ENCODE results near the gene TMEM179. TPM values are rescaled to one million over a fixed set of nuclear protein-coding genes. Genes with fewer than 3 reads are reported as not detected.

The TMEM179 gene
- total and polyA plus RNA-seq, 4 donors, result 0.08 to 0.12 (median 0.10) TPM; not detected in 1

DNA sequence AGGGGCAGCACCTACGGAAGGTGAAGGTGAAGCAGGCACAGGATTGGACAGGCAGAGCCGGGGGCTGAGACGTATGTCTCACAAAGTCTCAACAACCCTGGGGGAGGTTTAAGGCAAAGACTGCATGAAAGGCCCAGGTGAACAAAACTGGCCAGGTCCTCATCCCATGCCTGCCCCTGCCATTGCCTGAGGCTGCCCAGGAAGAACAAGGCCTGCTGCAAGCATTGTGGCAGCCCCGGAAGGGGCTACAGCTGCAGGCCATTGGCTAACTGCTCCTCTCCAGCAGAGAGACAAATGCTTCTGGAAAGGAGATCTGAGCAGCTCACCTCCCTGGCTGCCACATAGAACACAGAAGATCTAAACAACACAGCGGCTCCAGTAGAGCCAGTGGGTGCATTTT is 20.4 kb upstream of the TMEM179 start:
- WGBS, 2 donors, result 50 to 51% methylated on average over 5 of the region's 5 CpGs
- H3K9me3 ChIP-seq (ENCODE audit: control insufficient read depth in 4 of 4, insufficient read depth in 3 of 4, low read length in 3 of 4), result peaks cover 0 to 18% (median 1%) of the 10 kb centered on the region in 4 donors
- ATAC-seq (ENCODE audit: insufficient read depth, low FRiP score), result no peak

DNA sequence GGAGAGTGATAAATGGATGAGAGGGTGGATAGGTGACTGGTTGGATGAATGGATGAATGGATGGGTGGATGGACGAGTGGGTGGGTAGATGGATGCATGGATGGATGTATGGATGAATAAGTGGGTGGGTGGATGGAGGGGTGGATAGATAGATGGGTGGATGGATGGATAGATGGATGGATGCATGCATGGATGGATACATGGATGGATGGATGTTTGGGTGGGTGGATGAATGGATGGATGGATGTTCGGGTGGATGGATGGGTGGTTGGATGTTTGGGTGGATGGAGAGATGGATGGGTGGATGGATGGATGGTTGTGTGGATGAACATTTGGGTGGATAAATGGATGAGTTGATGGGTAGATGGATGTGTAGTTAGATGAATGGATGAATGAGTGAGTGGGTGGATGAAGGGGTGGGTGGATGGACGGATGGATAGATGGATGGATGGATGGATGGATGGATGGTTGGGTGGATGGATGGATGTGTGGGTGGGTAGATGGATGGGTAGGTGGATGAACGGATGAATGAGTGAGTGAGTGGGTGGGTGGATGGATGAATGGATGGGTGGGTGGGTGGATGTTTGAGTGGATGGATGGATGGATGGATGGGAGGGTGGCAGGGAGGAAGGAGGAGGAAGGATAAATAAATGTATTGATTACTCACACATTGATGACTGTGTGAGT is 9.7 kb upstream of the TMEM179 start:
- Histone ChIP-seq H3K9me3 (ENCODE audit: control insufficient read depth in 4 of 4, insufficient read depth in 3 of 4, low read length in 3 of 4) (peaks cover 0 to 6% (median 0%) of the 10 kb centered on the region in 4 donors), H3K27ac (ENCODE audit: low read depth in 1 of 2, low read length in 1 of 2) (no peak overlapping the region), H3K27me3 (ENCODE audit: control insufficient read depth in 3 of 3, insufficient read depth in 3 of 3, low read length in 2 of 3) (peaks cover 0 to 6% (median 0%) of the 10 kb centered on the region in 3 donors), H3K4me1 (ENCODE audit: control insufficient read depth in 5 of 5, insufficient read depth in 5 of 5, low read length in 5 of 5) (no peaks in the 10 kb centered on the region), H3K4me3 (no peak overlapping the region), H3K9ac (ENCODE audit: insufficient read depth in 1 of 2, low read length in 2 of 2) (no peak overlapping the region), H3K36me3 (ENCODE audit: control insufficient read depth in 4 of 4, insufficient read depth in 4 of 4, low read length in 4 of 4) (no peaks in the 10 kb centered on the region)
- DNase-seq, result no peak
- TF ChIP-seq, protein P1, sequence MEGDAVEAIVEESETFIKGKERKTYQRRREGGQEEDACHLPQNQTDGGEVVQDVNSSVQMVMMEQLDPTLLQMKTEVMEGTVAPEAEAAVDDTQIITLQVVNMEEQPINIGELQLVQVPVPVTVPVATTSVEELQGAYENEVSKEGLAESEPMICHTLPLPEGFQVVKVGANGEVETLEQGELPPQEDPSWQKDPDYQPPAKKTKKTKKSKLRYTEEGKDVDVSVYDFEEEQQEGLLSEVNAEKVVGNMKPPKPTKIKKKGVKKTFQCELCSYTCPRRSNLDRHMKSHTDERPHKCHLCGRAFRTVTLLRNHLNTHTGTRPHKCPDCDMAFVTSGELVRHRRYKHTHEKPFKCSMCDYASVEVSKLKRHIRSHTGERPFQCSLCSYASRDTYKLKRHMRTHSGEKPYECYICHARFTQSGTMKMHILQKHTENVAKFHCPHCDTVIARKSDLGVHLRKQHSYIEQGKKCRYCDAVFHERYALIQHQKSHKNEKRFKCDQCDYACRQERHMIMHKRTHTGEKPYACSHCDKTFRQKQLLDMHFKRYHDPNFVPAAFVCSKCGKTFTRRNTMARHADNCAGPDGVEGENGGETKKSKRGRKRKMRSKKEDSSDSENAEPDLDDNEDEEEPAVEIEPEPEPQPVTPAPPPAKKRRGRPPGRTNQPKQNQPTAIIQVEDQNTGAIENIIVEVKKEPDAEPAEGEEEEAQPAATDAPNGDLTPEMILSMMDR (IDR thresholded peaks at IDR 0.05; ENCODE audit: control extremely low read depth, extremely low read depth), result no peak
- 55 to 62% methylated on average over 4 of the region's 4 CpGs for WGBS, 2 donors
- ATAC-seq (ENCODE audit: insufficient read depth, low FRiP score), result no peak

More for the DNA sequence above, 20.4 kb upstream of the TMEM179 start:
- Histone ChIP-seq H3K36me3 (ENCODE audit: control insufficient read depth in 4 of 4, insufficient read depth in 4 of 4, low read length in 4 of 4) (no peaks in the 10 kb centered on the region), H3K9ac (ENCODE audit: insufficient read depth in 1 of 2, low read length in 2 of 2) (no peak overlapping the region), H3K4me3 (no peak overlapping the region), H3K27me3 (ENCODE audit: control insufficient read depth in 3 of 3, insufficient read depth in 3 of 3, low read length in 2 of 3) (peaks cover 5 to 16% (median 7%) of the 10 kb centered on the region in 3 donors), H3K27ac (ENCODE audit: low read depth in 1 of 2, low read length in 1 of 2) (no peak overlapping the region), H3K4me1 (ENCODE audit: control insufficient read depth in 5 of 5, insufficient read depth in 5 of 5, low read length in 5 of 5) (peaks cover 0 to 1% (median 0%) of the 10 kb centered on the region in 5 donors)
- TF ChIP-seq, protein P1 (IDR thresholded peaks at IDR 0.05; ENCODE audit: control extremely low read depth, extremely low read depth), result no peak
- DNase-seq, result no peak

DNA sequence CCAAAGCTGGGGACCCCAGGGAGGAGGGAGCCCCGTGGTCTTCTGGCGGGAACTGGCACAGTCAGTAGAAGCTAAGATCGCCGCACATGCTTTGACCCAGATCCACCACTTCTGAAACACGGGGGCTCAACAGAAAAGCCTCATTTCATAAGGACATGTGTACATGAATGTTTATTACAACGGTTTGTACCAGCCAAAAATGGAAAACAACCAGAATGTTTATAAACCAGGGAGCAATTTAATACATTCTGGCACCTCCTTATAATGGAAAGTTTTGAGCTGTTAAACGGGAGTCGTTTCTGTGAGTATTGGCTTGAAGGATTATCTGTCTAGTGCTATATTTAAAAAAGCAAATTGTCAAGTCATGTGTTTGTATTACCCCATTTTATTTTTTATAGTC is 7.3 kb upstream of the TMEM179 start:
- Histone ChIP-seq H3K27me3 (ENCODE audit: control insufficient read depth in 3 of 3, insufficient read depth in 3 of 3, low read length in 2 of 3) (peaks cover 0 to 6% (median 0%) of the 10 kb centered on the region in 3 donors), H3K27ac (ENCODE audit: low read depth in 1 of 2, low read length in 1 of 2) (no peak overlapping the region), H3K4me3 (no peak overlapping the region), H3K9me3 (ENCODE audit: control insufficient read depth in 4 of 4, insufficient read depth in 3 of 4, low read length in 3 of 4) (peaks cover 0 to 2% (median 0%) of the 10 kb centered on the region in 4 donors), H3K9ac (ENCODE audit: insufficient read depth in 1 of 2, low read length in 2 of 2) (no peak overlapping the region), H3K36me3 (ENCODE audit: control insufficient read depth in 4 of 4, insufficient read depth in 4 of 4, low read length in 4 of 4) (no peaks in the 10 kb centered on the region), H3K4me1 (ENCODE audit: control insufficient read depth in 5 of 5, insufficient read depth in 5 of 5, low read length in 5 of 5) (no peaks in the 10 kb centered on the region)
- WGBS, 2 donors, result 59 to 74% methylated on average over 8 of the region's 8 CpGs
- TF ChIP-seq, protein P1 (IDR thresholded peaks at IDR 0.05; ENCODE audit: control extremely low read depth, extremely low read depth), result no peak
- DNase-seq, result no peak
- no peak for ATAC-seq (ENCODE audit: insufficient read depth, low FRiP score)
